Neural progenitor cell (in vitro differentiated cells): ENCODE results near the gene ZNF700. TPM values are rescaled to one million over a fixed set of nuclear protein-coding genes. Genes with fewer than 3 reads are reported as not detected.

Experiments used
- DNase-seq: peaks from one replicate; pipeline ENCODE4 v3.0.0-alpha.2; 2016; ENCODE audit warnings: low spot score
- H2AFZ ChIP-seq: fragments of 200-600 bp; sonication (generic); replicated peaks from 2 replicates; pipeline ENCODE4 v1.6.1; 2016; ENCODE audit warnings: antibody characterized with exemption
- H3F3A ChIP-seq: fragments of 200-600 bp; sonication (generic); 2 replicates; pipeline ENCODE4 v1.6.1; 2016; ENCODE audit warnings: antibody characterized with exemption, low read depth
- H3K27ac ChIP-seq: fragments of 200-600 bp; sonication (generic); 2 replicates; pipeline ENCODE4 v1.5.1; 2016; ENCODE audit warnings: mild to moderate bottlenecking
- H3K27me3 ChIP-seq: fragments of 200-600 bp; sonication (generic); 2 replicates; pipeline ENCODE4 v1.6.1; 2016; ENCODE audit warnings: mild to moderate bottlenecking, moderate library complexity
- H3K36me3 ChIP-seq: fragments of 200-600 bp; sonication (generic); 2 replicates; pipeline ENCODE4 v1.5.1; 2016
- H3K4me1 ChIP-seq: fragments of 200-600 bp; sonication (generic); 2 replicates; pipeline ENCODE4 v1.6.1; 2016; ENCODE audit warnings: mixed run types
- H3K4me2 ChIP-seq: fragments of 200-600 bp; sonication (generic); 2 replicates; pipeline ENCODE4 v1.6.1; 2016
- H3K4me3 ChIP-seq: fragments of 200-600 bp; sonication (generic); 2 replicates; pipeline ENCODE4 v1.5.1; 2016
- H3K79me2 ChIP-seq: fragments of 200-600 bp; sonication (generic); 2 replicates; pipeline ENCODE4 v1.6.1; 2016; ENCODE audit warnings: low read depth
- H3K9ac ChIP-seq: fragments of 200-600 bp; sonication (generic); 2 replicates; pipeline ENCODE4 v1.6.1; 2016
- H3K9me3 ChIP-seq: fragments of 200-600 bp; sonication (generic); 2 replicates; pipeline ENCODE4 v1.5.1; 2016; ENCODE audit warnings: low read depth
- H4K20me1 ChIP-seq: fragments of 200-600 bp; sonication (generic); 2 replicates; pipeline ENCODE4 v1.6.1; 2016; ENCODE audit warnings: low read depth
- H3K27ac Mint-ChIP-seq: 3 replicates; pipeline ENCODE4 v1.8.0; 2021; ENCODE audit warnings: mixed read lengths
- H3K27me3 Mint-ChIP-seq: 2 replicates; pipeline ENCODE4 v1.8.0; 2022; ENCODE audit warnings: low read depth, mild to moderate bottlenecking, inconsistent platforms, moderate library complexity, mixed read lengths; ENCODE audit not compliant: insufficient read depth
- H3K36me3 Mint-ChIP-seq: 3 replicates; pipeline ENCODE4 v1.8.0; 2021; ENCODE audit warnings: mixed read lengths
- H3K4me1 Mint-ChIP-seq: 3 replicates; pipeline ENCODE4 v1.8.0; 2021; ENCODE audit warnings: mixed read lengths
- H3K4me3 Mint-ChIP-seq: 3 replicates; pipeline ENCODE4 v1.8.0; 2021; ENCODE audit warnings: mild to moderate bottlenecking, moderate library complexity, mixed read lengths
- H3K9me3 Mint-ChIP-seq: 3 replicates; pipeline ENCODE4 v1.8.0; 2020; ENCODE audit warnings: mixed read lengths
- CTCF ChIP-seq: fragments of 200-600 bp; sonication (generic); IDR thresholded peaks from 2 replicates; pipeline ENCODE4 v1.5.1; 2017; ENCODE audit warnings: antibody characterized with exemption, mild to moderate bottlenecking
- EZH2 ChIP-seq: fragments of 200-600 bp; sonication (generic); IDR thresholded peaks from 2 replicates; pipeline ENCODE4 v1.6.1; 2017; ENCODE audit warnings: antibody characterized with exemption, mild to moderate bottlenecking, moderate library complexity
- EZH2phosphoT487 ChIP-seq: fragments of 200-600 bp; sonication (generic); IDR thresholded peaks from 2 replicates; pipeline ENCODE4 v1.6.1; 2017; ENCODE audit warnings: antibody characterized with exemption
- total RNA-seq: library from RNA; depleted of rRNA; stranded (reverse); fragments of >200 nt; gene quantifications from 2 replicates; pipeline ENCODE4 v1.2.3, GENCODE V29; 2015; ENCODE audit warnings: low replicate concordance

ZNF700 gene
- total RNA-seq, 1 donor from 2014 or later, result 29.4 TPM

- Histone ChIP-seq H3K79me2 (no peaks in the 10 kb centered on the region), H3K36me3 (peaks cover 25% of the 10 kb centered on the region), H3K4me1 (no peaks in the 10 kb centered on the region), H3K27me3 (no peaks in the 10 kb centered on the region), H3K9ac (no peak overlapping the region), H3F3A (peaks cover 21% of the 10 kb centered on the region), H3K9me3 (peaks cover 51% of the 10 kb centered on the region), H3K4me2 (no peak overlapping the region), H4K20me1 (no peaks in the 10 kb centered on the region), H3K27ac (no peak overlapping the region), H2AFZ (no peak overlapping the region), H3K4me3 (no peak overlapping the region)
- no peak overlapping the region for H3K4me3 Mint-ChIP-seq
- H3K4me1 Mint-ChIP-seq, result no peaks in the 10 kb centered on the region
- H3K36me3 Mint-ChIP-seq, result peaks cover 37% of the 10 kb centered on the region
- DNase-seq, result no peak
- peaks cover 2% of the 10 kb centered on the region for H3K27me3 Mint-ChIP-seq
- no peak overlapping the region for H3K27ac Mint-ChIP-seq
- peaks cover 84% of the 10 kb centered on the region for H3K9me3 Mint-ChIP-seq
- TF ChIP-seq EZH2phosphoT487 (no peak), EZH2 (no peak), CTCF (no peak)
Measured at GRCh38 chr19:11978492-11979100, 53.7 kb downstream of the ZNF700 start.

- H3K4me3 ChIP-seq, result no peak overlapping the region
- Mint-ChIP-seq H3K36me3 (peaks cover 37% of the 10 kb centered on the region), H3K27me3 (peaks cover 2% of the 10 kb centered on the region)
Measured at GRCh38 chr19:11979527-11979926, 54.6 kb downstream of the ZNF700 start.

GRCh38 chr19:11982526-11982925 lies 57.6 kb downstream of the ZNF700 start:
- H3K27me3 Mint-ChIP-seq, result peaks cover 2% of the 10 kb centered on the region
- peaks cover 42% of the 10 kb centered on the region for H3K9me3 ChIP-seq
- peaks cover 67% of the 10 kb centered on the region for H3K9me3 Mint-ChIP-seq

More at GRCh38 chr19:11979527-11979926, 54.6 kb downstream of the ZNF700 start:
- no peak overlapping the region for H3K4me3 Mint-ChIP-seq
- no peak for DNase-seq
- H3K27ac Mint-ChIP-seq, result no peak overlapping the region
- peaks cover 79% of the 10 kb centered on the region for H3K9me3 Mint-ChIP-seq
- H3K27me3 ChIP-seq, result no peaks in the 10 kb centered on the region
- H3F3A ChIP-seq, result peaks cover 21% of the 10 kb centered on the region
- H2AFZ ChIP-seq, result no peak overlapping the region
- no peaks in the 10 kb centered on the region for H3K4me1 ChIP-seq
- no peaks in the 10 kb centered on the region for H3K4me1 Mint-ChIP-seq
- no peaks in the 10 kb centered on the region for H4K20me1 ChIP-seq
- H3K79me2 ChIP-seq, result no peaks in the 10 kb centered on the region
- no peak overlapping the region for H3K9ac ChIP-seq
- H3K27ac ChIP-seq, result no peak overlapping the region
- peaks cover 51% of the 10 kb centered on the region for H3K9me3 ChIP-seq
- peaks cover 25% of the 10 kb centered on the region for H3K36me3 ChIP-seq
- no peak overlapping the region for H3K4me2 ChIP-seq
- TF ChIP-seq EZH2 (no peak), EZH2phosphoT487 (no peak), CTCF (no peak)

More at GRCh38 chr19:11982526-11982925, 57.6 kb downstream of the ZNF700 start:
- H3K4me2 ChIP-seq, result no peak overlapping the region
- H3F3A ChIP-seq, result peaks cover 21% of the 10 kb centered on the region
- no peak overlapping the region for H3K9ac ChIP-seq
- peaks cover 21% of the 10 kb centered on the region for H3K36me3 ChIP-seq
- no peak overlapping the region for H3K27ac Mint-ChIP-seq
- H3K27ac ChIP-seq, result no peak overlapping the region
- no peaks in the 10 kb centered on the region for H3K79me2 ChIP-seq
- no peaks in the 10 kb centered on the region for H3K4me1 ChIP-seq
- TF ChIP-seq CTCF (no peak), EZH2phosphoT487 (no peak), EZH2 (no peak)
- H2AFZ ChIP-seq, result no peak overlapping the region
- no peak overlapping the region for H3K4me3 ChIP-seq
- H3K36me3 Mint-ChIP-seq, result peaks cover 23% of the 10 kb centered on the region
- no peak overlapping the region for H3K4me3 Mint-ChIP-seq
- no peaks in the 10 kb centered on the region for H3K27me3 ChIP-seq
- no peaks in the 10 kb centered on the region for H3K4me1 Mint-ChIP-seq
- H4K20me1 ChIP-seq, result no peaks in the 10 kb centered on the region
- DNase-seq, result no peak
